ENCODE results near the gene SLIT1. TPM values are rescaled to one million over a fixed set of nuclear protein-coding genes. Genes with fewer than 3 reads are reported as not detected.

SLIT1 gene
- total and polyA plus RNA-seq, 2 donors (not counting 1 experiment from before 2014, with no cell fraction given): 0.15 to 0.49 TPM

GRCh38 chr10:97178074-97178473 lies 7.7 kb downstream of the SLIT1 start:
- H3K36me3 ChIP-seq (replicated peaks in 1 of 2; ENCODE audit: control extremely low read depth in 1 of 2, control insufficient read depth in 1 of 2, extremely low read depth in 1 of 2, insufficient read depth in 2 of 2, low read length in 1 of 2): no peaks in the 10 kb centered on the region
- no peak overlapping the region for H3K4me3 ChIP-seq (ENCODE audit: control extremely low read depth in 1 of 5, extremely low read depth in 1 of 5, insufficient read depth in 1 of 5, low read depth in 2 of 5, low read length in 4 of 5)
- no peak for DNase-seq
- WGBS (ENCODE audit: insufficient coverage): 96% methylated on average over 2 of the region's 5 CpGs
- CTCF ChIA-PET: interaction anchor here (0.7 to 1.0 kb wide), 2 partner anchors 32 to 76 kb away, joined by 3 read pairs; no protein-coding TSS in a partner anchor
- no peaks in the 10 kb centered on the region for H3K79me2 ChIP-seq (ENCODE audit: control insufficient read depth, insufficient read depth, low read length)
- ATAC-seq (ENCODE audit: low read depth): no peak
- TF ChIP-seq EZH2 (IDR thresholded peaks at IDR 0.05; ENCODE audit: borderline replicate concordance, insufficient read depth, low read depth, low read length, poor library complexity, severe bottlenecking) (no peak), CTCF (IDR thresholded peaks at IDR 0.05) (no peak)
- no peak overlapping the region for H3K4me2 ChIP-seq (replicated peaks; ENCODE audit: low read depth, low read length, poor library complexity, severe bottlenecking)
- Mint-ChIP-seq H3K4me1 (no peaks in the 10 kb centered on the region), H3K27ac (no peak overlapping the region), H3K4me3 (no peak overlapping the region), H3K27me3 (peaks cover 32% of the 10 kb centered on the region), H3K9me3 (ENCODE audit: insufficient read depth) (no peaks in the 10 kb centered on the region)
- H3K9me3 ChIP-seq (ENCODE audit: control extremely low read depth in 1 of 3, control insufficient read depth in 2 of 3, insufficient read depth in 1 of 3, low read length in 2 of 3): no peaks in the 10 kb centered on the region
- intact Hi-C loops (cut with micrococcal nuclease): no loop called here
- no peak overlapping the region for H3K27ac ChIP-seq (ENCODE audit: low read length in 2 of 2)
- H3K4me1 ChIP-seq (ENCODE audit: control insufficient read depth in 2 of 2, insufficient read depth in 2 of 2, low read length in 2 of 2): no peaks in the 10 kb centered on the region
- no peaks in the 10 kb centered on the region for H4K20me1 ChIP-seq (ENCODE audit: control insufficient read depth, insufficient read depth, low read length, poor library complexity, severe bottlenecking)
- H2AFZ ChIP-seq (ENCODE audit: insufficient read depth, low read depth, low read length, poor library complexity, severe bottlenecking): no peak overlapping the region
- H3K27me3 ChIP-seq (replicated peaks in 1 of 4; ENCODE audit: control extremely low read depth in 1 of 4, control insufficient read depth in 3 of 4, insufficient read depth in 4 of 4, low read length in 3 of 4): peaks cover 0 to 52% (median 14%) of the 10 kb centered on the region in 4 experiments
- POLR2A ChIA-PET: no interaction called here
- no peak overlapping the region for H3K9ac ChIP-seq (ENCODE audit: low read length)

GRCh38 chr10:97176226-97176625 lies 9.5 kb downstream of the SLIT1 start:
- no peaks in the 10 kb centered on the region for H3K9me3 ChIP-seq (ENCODE audit: control extremely low read depth in 1 of 3, control insufficient read depth in 2 of 3, insufficient read depth in 1 of 3, low read length in 2 of 3)
- ATAC-seq (ENCODE audit: low read depth) (no peak), DNase-seq (no peak)
- Mint-ChIP-seq H3K4me3 (no peak overlapping the region), H3K9me3 (ENCODE audit: insufficient read depth) (no peaks in the 10 kb centered on the region), H3K4me1 (no peaks in the 10 kb centered on the region), H3K27me3 (peaks cover 33% of the 10 kb centered on the region), H3K27ac (no peak overlapping the region)
- H3K36me3 ChIP-seq (replicated peaks in 1 of 2; ENCODE audit: control extremely low read depth in 1 of 2, control insufficient read depth in 1 of 2, extremely low read depth in 1 of 2, insufficient read depth in 2 of 2, low read length in 1 of 2): no peaks in the 10 kb centered on the region
- H3K4me3 ChIP-seq (ENCODE audit: control extremely low read depth in 1 of 5, extremely low read depth in 1 of 5, insufficient read depth in 1 of 5, low read depth in 2 of 5, low read length in 4 of 5): no peak overlapping the region
- no peaks in the 10 kb centered on the region for H4K20me1 ChIP-seq (ENCODE audit: control insufficient read depth, insufficient read depth, low read length, poor library complexity, severe bottlenecking)
- no peak overlapping the region for H2AFZ ChIP-seq (ENCODE audit: insufficient read depth, low read depth, low read length, poor library complexity, severe bottlenecking)
- WGBS (ENCODE audit: insufficient coverage): 64% methylated on average over 4 of the region's 5 CpGs
- TF ChIP-seq CTCF (IDR thresholded peaks at IDR 0.05) (no peak), EZH2 (IDR thresholded peaks at IDR 0.05; ENCODE audit: borderline replicate concordance, insufficient read depth, low read depth, low read length, poor library complexity, severe bottlenecking) (no peak)
- no peak overlapping the region for H3K9ac ChIP-seq (ENCODE audit: low read length)
- H3K4me1 ChIP-seq (ENCODE audit: control insufficient read depth in 2 of 2, insufficient read depth in 2 of 2, low read length in 2 of 2): no peaks in the 10 kb centered on the region
- peaks cover 0 to 36% (median 14%) of the 10 kb centered on the region in 4 experiments for H3K27me3 ChIP-seq (replicated peaks in 1 of 4; ENCODE audit: control extremely low read depth in 1 of 4, control insufficient read depth in 3 of 4, insufficient read depth in 4 of 4, low read length in 3 of 4)
- no peak overlapping the region for H3K27ac ChIP-seq (ENCODE audit: low read length in 2 of 2)
- ChIA-PET CTCF (interaction anchor here (0.6 to 1.3 kb wide), 2 partner anchors 17 to 36 kb away, joined by 3 to 4 read pairs; no protein-coding TSS in a partner anchor), POLR2A (no interaction called here)
- intact Hi-C loops (cut with micrococcal nuclease): no loop called here
- H3K79me2 ChIP-seq (ENCODE audit: control insufficient read depth, insufficient read depth, low read length): no peaks in the 10 kb centered on the region
- H3K4me2 ChIP-seq (replicated peaks; ENCODE audit: low read depth, low read length, poor library complexity, severe bottlenecking): no peak overlapping the region
